Transverse colon (tissue), 4 donors: Measurements from ENCODE around the gene RASL10A.

Experiments used
- POLR2A ChIP-seq: fragments of 450-650 bp; IDR thresholded peaks from one replicate; pipeline ENCODE4 v1.6.1; 2016; ENCODE audit warnings: antibody characterized with exemption, mild to moderate bottlenecking, moderate library complexity
- POLR2AphosphoS5 ChIP-seq, 3 donors: sonication (generic); formaldehyde crosslinking; IDR thresholded peaks; one replicate each; pipeline ENCODE4 v1.6.1; 2016; ENCODE audit warnings: antibody characterized with exemption in 3 of 3
- TF ChIP-seq, protein P1 (sequence below), 5 experiments: fragments of 200-600 bp in 3 of 5; fragments of 450-650 bp in 2 of 5; sonication (generic) in 3 of 5; IDR thresholded peaks; 1 replicate in 2 of 5; 2 replicates in 3 of 5; pipeline ENCODE4 v1.5.1; 2016 to 2017; ENCODE audit warnings: antibody characterized with exemption in 5 of 5, inconsistent platforms in 3 of 5, mild to moderate bottlenecking in 2 of 5, moderate library complexity in 1 of 5

DNA sequence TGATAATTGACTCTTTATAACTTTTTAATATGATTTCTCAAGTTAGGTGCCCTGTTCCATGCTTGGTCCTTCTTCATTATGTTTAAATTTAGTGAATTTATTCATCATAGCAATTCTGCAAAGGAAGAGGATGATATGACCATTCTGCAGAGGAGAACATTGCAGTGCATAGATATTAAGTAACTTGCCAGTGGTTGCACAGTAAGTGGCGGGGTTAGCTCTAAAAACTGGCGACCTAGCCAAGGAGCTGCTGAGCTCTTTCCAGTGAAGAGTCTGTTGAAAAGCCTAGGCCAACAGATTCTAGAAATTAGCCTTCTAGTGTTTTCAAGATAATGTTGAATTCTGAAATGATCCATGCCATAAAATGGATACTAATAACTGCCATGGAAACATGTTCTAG, 42.9 kb downstream of the RASL10A start:
- TF ChIP-seq, protein P1, sequence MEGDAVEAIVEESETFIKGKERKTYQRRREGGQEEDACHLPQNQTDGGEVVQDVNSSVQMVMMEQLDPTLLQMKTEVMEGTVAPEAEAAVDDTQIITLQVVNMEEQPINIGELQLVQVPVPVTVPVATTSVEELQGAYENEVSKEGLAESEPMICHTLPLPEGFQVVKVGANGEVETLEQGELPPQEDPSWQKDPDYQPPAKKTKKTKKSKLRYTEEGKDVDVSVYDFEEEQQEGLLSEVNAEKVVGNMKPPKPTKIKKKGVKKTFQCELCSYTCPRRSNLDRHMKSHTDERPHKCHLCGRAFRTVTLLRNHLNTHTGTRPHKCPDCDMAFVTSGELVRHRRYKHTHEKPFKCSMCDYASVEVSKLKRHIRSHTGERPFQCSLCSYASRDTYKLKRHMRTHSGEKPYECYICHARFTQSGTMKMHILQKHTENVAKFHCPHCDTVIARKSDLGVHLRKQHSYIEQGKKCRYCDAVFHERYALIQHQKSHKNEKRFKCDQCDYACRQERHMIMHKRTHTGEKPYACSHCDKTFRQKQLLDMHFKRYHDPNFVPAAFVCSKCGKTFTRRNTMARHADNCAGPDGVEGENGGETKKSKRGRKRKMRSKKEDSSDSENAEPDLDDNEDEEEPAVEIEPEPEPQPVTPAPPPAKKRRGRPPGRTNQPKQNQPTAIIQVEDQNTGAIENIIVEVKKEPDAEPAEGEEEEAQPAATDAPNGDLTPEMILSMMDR (IDR thresholded peaks at IDR 0.05): no peak
- TF ChIP-seq POLR2A (no peak), POLR2AphosphoS5 (IDR thresholded peaks at IDR 0.05) (no peak)
